ENCODE data around the gene TRMT10B.
"Not testable (repeated sequence)": the region's sequence is repeated elsewhere in the genome, so short reads cannot be mapped to it uniquely, and the experiment has no call there.

The TRMT10B gene

DNA sequence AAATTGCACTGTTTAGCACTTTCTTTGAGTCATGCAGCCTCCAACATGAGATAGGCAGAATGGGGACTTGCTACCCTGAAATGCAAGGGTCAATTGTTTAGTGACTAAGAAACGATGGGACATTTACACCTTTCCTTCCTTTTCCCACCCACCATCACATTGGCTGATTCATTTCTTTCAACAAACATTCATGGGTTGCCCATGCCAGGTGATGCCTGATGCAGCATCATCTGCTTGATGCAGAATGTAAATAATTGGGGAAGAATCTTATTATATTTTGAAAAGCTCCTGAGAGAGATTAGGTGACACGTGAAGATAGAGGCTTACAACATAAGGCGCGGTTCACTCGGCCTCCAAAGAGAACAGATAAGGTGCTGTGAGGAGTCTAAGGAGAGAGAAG lies 4.5 kb upstream of the TRMT10B start:
- Histone ChIP-seq H3K79me1 (ENCODE audit: low read depth, low read length) (no peaks in the 10 kb centered on the region), H3K27ac (replicated peaks; ENCODE audit: low read length) (no peak overlapping the region), H3K14ac (ENCODE audit: low read length) (no peak overlapping the region), H3K4me2 (ENCODE audit: insufficient read depth, low read length, poor library complexity, severe bottlenecking) (no peak overlapping the region), H3K4me3 (ENCODE audit: low read length in 2 of 2) (no peak overlapping the region), H3K23ac (ENCODE audit: low read depth, low read length, poor library complexity) (no peak overlapping the region), H3K4me1 (ENCODE audit: control insufficient read depth in 2 of 2, insufficient read depth in 1 of 2, low read depth in 1 of 2, low read length in 2 of 2) (peaks cover 2% of the 10 kb centered on the region in 2 donors), H3K18ac (ENCODE audit: low read length) (no peak overlapping the region), H2BK120ac (ENCODE audit: low read depth, low read length) (no peak overlapping the region), H4K8ac (ENCODE audit: low read depth, low read length) (no peak overlapping the region), H2AK5ac (ENCODE audit: low read depth, low read length) (no peak overlapping the region), H3K36me3 (replicated peaks in 1 of 2; ENCODE audit: control insufficient read depth in 2 of 2, insufficient read depth in 2 of 2, low read length in 2 of 2) (no peaks in the 10 kb centered on the region), H3K9me3 (replicated peaks in 1 of 2; ENCODE audit: control insufficient read depth in 2 of 2, insufficient read depth in 1 of 2, low read depth in 1 of 2, low read length in 2 of 2) (no peaks in the 10 kb centered on the region), H3K27me3 (ENCODE audit: control insufficient read depth in 3 of 3, insufficient read depth in 3 of 3, low read depth in 1 of 3, low read length in 3 of 3) (peaks cover 0 to 5% (median 0%) of the 10 kb centered on the region in 3 experiments), H4K91ac (ENCODE audit: low read depth, low read length, poor library complexity) (no peak overlapping the region), H2AFZ (ENCODE audit: low read length) (no peak overlapping the region), H3K4ac (ENCODE audit: low read length) (no peak overlapping the region), H2BK15ac (ENCODE audit: low read length) (no peak overlapping the region), H3K9ac (ENCODE audit: low read depth, low read length, poor library complexity) (no peak overlapping the region), H2BK12ac (ENCODE audit: low read length) (no peak overlapping the region), H2BK5ac (ENCODE audit: low read length) (no peak overlapping the region)
- WGBS, 2 donors (ENCODE audit: extremely low coverage in 2 of 2, insufficient read length in 2 of 2, insufficient replicate concordance in 1 of 2), result no CpG with 5 or more reads among the region's 5 CpGs
- no peak for DNase-seq (ENCODE audit: low spot score)

DNA sequence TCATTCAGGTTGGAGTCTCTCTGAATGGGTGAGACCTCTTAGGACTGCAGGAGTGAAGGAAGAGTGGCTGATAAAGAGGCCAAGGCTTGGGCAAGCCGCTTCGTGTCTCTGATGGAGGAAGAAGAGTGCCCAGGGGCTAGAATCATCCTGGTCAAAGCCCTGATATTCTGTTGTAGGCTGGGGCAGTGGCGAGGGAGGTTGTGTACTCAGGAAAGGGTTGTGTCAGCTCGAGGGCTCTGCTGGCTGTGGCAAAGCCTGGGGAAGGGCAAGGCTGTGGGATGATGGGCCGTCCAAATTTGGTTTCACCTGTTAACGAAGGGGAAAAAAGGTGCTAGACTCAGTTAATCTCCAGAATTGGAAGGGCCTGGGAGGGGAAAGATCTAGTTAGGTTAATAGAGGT lies 2.4 kb upstream of the TRMT10B start:
- Histone ChIP-seq H2AFZ (ENCODE audit: low read length) (no peak overlapping the region), H2AK5ac (ENCODE audit: low read depth, low read length) (no peak overlapping the region), H4K8ac (ENCODE audit: low read depth, low read length) (no peak overlapping the region), H3K27ac (replicated peaks; ENCODE audit: low read length) (no peak overlapping the region), H3K18ac (ENCODE audit: low read length) (no peak overlapping the region), H3K14ac (ENCODE audit: low read length) (no peak overlapping the region), H2BK120ac (ENCODE audit: low read depth, low read length) (no peak overlapping the region), H2BK5ac (ENCODE audit: low read length) (no peak overlapping the region), H3K9ac (ENCODE audit: low read depth, low read length, poor library complexity) (no peak overlapping the region), H3K4me1 (ENCODE audit: control insufficient read depth in 2 of 2, insufficient read depth in 1 of 2, low read depth in 1 of 2, low read length in 2 of 2) (peaks cover 2 to 4% of the 10 kb centered on the region in 2 donors), H3K79me1 (ENCODE audit: low read depth, low read length) (no peaks in the 10 kb centered on the region), H3K4ac (ENCODE audit: low read length) (no peak overlapping the region), H3K9me3 (replicated peaks in 1 of 2; ENCODE audit: control insufficient read depth in 2 of 2, insufficient read depth in 1 of 2, low read depth in 1 of 2, low read length in 2 of 2) (no peaks in the 10 kb centered on the region), H3K4me2 (ENCODE audit: insufficient read depth, low read length, poor library complexity, severe bottlenecking) (no peak overlapping the region), H3K36me3 (replicated peaks in 1 of 2; ENCODE audit: control insufficient read depth in 2 of 2, insufficient read depth in 2 of 2, low read length in 2 of 2) (no peaks in the 10 kb centered on the region), H3K27me3 (ENCODE audit: control insufficient read depth in 3 of 3, insufficient read depth in 3 of 3, low read depth in 1 of 3, low read length in 3 of 3) (peaks cover 0 to 5% (median 0%) of the 10 kb centered on the region in 3 experiments), H4K91ac (ENCODE audit: low read depth, low read length, poor library complexity) (no peak overlapping the region), H2BK12ac (ENCODE audit: low read length) (no peak overlapping the region), H3K4me3 (ENCODE audit: low read length in 2 of 2) (no peak overlapping the region), H3K23ac (ENCODE audit: low read depth, low read length, poor library complexity) (no peak overlapping the region), H2BK15ac (ENCODE audit: low read length) (no peak overlapping the region)
- DNase-seq (ENCODE audit: low spot score), result no peak
- no CpG with 5 or more reads among the region's 6 CpGs for WGBS, 2 donors (ENCODE audit: extremely low coverage in 2 of 2, insufficient read length in 2 of 2, insufficient replicate concordance in 1 of 2)

DNA sequence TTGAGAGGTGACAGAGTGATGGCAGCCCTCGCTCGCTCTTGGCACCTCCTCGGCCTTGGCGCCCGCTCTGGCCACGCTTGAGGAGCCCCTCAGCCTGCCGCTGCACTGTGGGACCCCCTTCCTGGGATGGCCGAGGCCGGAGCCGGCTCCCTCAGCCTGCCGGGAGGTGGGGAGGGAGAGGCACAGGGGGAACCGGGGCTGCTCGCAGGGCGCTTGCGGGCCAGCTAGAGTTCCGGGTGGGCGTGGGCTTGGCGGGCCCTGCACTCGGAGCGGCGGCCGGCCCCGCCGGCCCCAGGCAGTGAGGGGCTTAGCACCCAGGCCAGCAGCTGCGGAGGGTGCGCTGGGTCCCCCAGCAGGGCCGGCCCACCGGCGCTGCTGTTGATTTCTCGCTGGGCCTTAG lies 1.9 kb upstream of the TRMT10B start:
- H4K91ac ChIP-seq (ENCODE audit: low read depth, low read length, poor library complexity); H3K27ac ChIP-seq (replicated peaks; ENCODE audit: low read length); H4K8ac ChIP-seq (ENCODE audit: low read depth, low read length); H2BK12ac ChIP-seq (ENCODE audit: low read length); DNase-seq (ENCODE audit: low spot score); H3K4ac ChIP-seq (ENCODE audit: low read length); H3K9me3 ChIP-seq (replicated peaks in 1 of 2; ENCODE audit: control insufficient read depth in 2 of 2, insufficient read depth in 1 of 2, low read depth in 1 of 2, low read length in 2 of 2); H3K18ac ChIP-seq (ENCODE audit: low read length); H2BK5ac ChIP-seq (ENCODE audit: low read length); H3K23ac ChIP-seq (ENCODE audit: low read depth, low read length, poor library complexity); H2AFZ ChIP-seq (ENCODE audit: low read length); H3K9ac ChIP-seq (ENCODE audit: low read depth, low read length, poor library complexity); H3K4me3 ChIP-seq (ENCODE audit: low read length in 2 of 2); H3K79me1 ChIP-seq (ENCODE audit: low read depth, low read length); H2BK120ac ChIP-seq (ENCODE audit: low read depth, low read length); H3K27me3 ChIP-seq (ENCODE audit: control insufficient read depth in 3 of 3, insufficient read depth in 3 of 3, low read depth in 1 of 3, low read length in 3 of 3); H3K36me3 ChIP-seq (replicated peaks in 1 of 2; ENCODE audit: control insufficient read depth in 2 of 2, insufficient read depth in 2 of 2, low read length in 2 of 2); H2AK5ac ChIP-seq (ENCODE audit: low read depth, low read length); H3K4me1 ChIP-seq (ENCODE audit: control insufficient read depth in 2 of 2, insufficient read depth in 1 of 2, low read depth in 1 of 2, low read length in 2 of 2); H3K14ac ChIP-seq (ENCODE audit: low read length); H2BK15ac ChIP-seq (ENCODE audit: low read length); H3K4me2 ChIP-seq (ENCODE audit: insufficient read depth, low read length, poor library complexity, severe bottlenecking): not testable (repeated sequence)
- no CpG with 5 or more reads among the region's 30 CpGs for WGBS, 2 donors (ENCODE audit: extremely low coverage in 2 of 2, insufficient read length in 2 of 2, insufficient replicate concordance in 1 of 2)

DNA sequence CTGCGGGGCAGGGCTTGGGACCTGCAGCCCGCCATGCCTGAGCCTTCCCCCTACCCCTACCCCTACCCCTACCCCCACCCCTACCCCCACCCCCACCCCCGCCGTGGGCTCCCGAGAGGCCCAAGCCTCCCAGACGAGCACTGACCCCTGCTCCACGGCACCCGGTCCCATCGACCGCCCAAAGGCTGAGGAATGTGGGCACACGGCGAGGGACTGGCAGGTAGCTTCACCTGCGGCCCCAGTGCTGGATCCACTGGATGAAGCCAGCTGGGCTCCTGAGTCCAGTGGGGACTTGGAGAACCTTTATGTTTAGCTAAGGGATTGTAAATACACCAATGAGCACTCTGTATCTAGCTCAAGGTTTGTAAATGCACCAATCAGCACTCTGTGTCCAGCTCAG lies 1.5 kb upstream of the TRMT10B start:
- H3K14ac ChIP-seq (ENCODE audit: low read length); H3K79me1 ChIP-seq (ENCODE audit: low read depth, low read length); H3K23ac ChIP-seq (ENCODE audit: low read depth, low read length, poor library complexity); H4K91ac ChIP-seq (ENCODE audit: low read depth, low read length, poor library complexity); H3K4me1 ChIP-seq (ENCODE audit: control insufficient read depth in 2 of 2, insufficient read depth in 1 of 2, low read depth in 1 of 2, low read length in 2 of 2); H4K8ac ChIP-seq (ENCODE audit: low read depth, low read length); H3K4me3 ChIP-seq (ENCODE audit: low read length in 2 of 2); H2BK12ac ChIP-seq (ENCODE audit: low read length); H3K9me3 ChIP-seq (replicated peaks in 1 of 2; ENCODE audit: control insufficient read depth in 2 of 2, insufficient read depth in 1 of 2, low read depth in 1 of 2, low read length in 2 of 2); H2AK5ac ChIP-seq (ENCODE audit: low read depth, low read length); H2BK120ac ChIP-seq (ENCODE audit: low read depth, low read length); H3K36me3 ChIP-seq (replicated peaks in 1 of 2; ENCODE audit: control insufficient read depth in 2 of 2, insufficient read depth in 2 of 2, low read length in 2 of 2); H3K4ac ChIP-seq (ENCODE audit: low read length); H3K27ac ChIP-seq (replicated peaks; ENCODE audit: low read length); H2BK15ac ChIP-seq (ENCODE audit: low read length); H2AFZ ChIP-seq (ENCODE audit: low read length); DNase-seq (ENCODE audit: low spot score); H3K9ac ChIP-seq (ENCODE audit: low read depth, low read length, poor library complexity); H3K27me3 ChIP-seq (ENCODE audit: control insufficient read depth in 3 of 3, insufficient read depth in 3 of 3, low read depth in 1 of 3, low read length in 3 of 3); H3K18ac ChIP-seq (ENCODE audit: low read length); H2BK5ac ChIP-seq (ENCODE audit: low read length); H3K4me2 ChIP-seq (ENCODE audit: insufficient read depth, low read length, poor library complexity, severe bottlenecking): not testable (repeated sequence)
- WGBS, 2 donors (ENCODE audit: extremely low coverage in 2 of 2, insufficient read length in 2 of 2, insufficient replicate concordance in 1 of 2), result no CpG with 5 or more reads among the region's 13 CpGs

All from neuronal stem cell (in vitro differentiated cells).